ENCODE data around the gene PARD3. TPM values are rescaled to one million over a fixed set of nuclear protein-coding genes. Genes with fewer than 3 reads are reported as not detected.

The PARD3 gene
- total RNA-seq, 1 experiment from 2014 or later = 46.3 TPM

DNA sequence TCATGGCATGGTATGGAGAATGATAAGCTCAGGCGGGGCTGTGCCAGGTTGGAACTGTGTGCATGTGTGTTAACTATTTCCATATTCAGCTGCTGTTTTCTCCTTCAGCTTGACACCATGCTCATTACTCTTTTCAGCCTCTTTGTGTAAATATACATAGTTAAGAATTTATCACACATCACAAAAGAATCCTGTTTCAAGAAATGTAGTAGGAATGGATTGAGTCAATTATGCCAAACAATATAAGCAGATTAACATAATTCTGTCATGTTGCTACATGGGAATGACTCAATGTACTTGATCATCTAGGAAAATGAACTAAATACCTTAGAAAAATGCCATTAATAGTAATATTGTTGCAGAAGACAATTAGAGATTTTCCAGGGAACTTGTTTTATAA is 687.4 kb downstream of the PARD3 start:
- RAD21 ChIA-PET (ENCODE audit: low non-redundant PET in 1 of 2, low total read pairs in 2 of 2, uncharacterized antibody in 2 of 2, unreplicated experiment in 2 of 2) = no interaction called here
- CTCF ChIA-PET = no interaction called here
- no peaks in the 10 kb centered on the region for H3K27me3 ChIP-seq (ENCODE audit: insufficient read depth, low read length)
- H3K27ac ChIP-seq (ENCODE audit: low read depth, low read length) = no peak overlapping the region
- H3K9me2 ChIP-seq (ENCODE audit: insufficient read depth) = no peaks in the 10 kb centered on the region
- BruUV-seq (replicated peaks) = no TSS peak
- no peaks in the 10 kb centered on the region for H3K36me3 ChIP-seq (ENCODE audit: control insufficient read depth in 1 of 2, insufficient read depth in 2 of 2, low read length in 2 of 2)
- no peak overlapping the region for H3K9ac ChIP-seq (ENCODE audit: low read length)
- POLR2A ChIA-PET = no interaction called here
- ATAC-seq (no peak), DNase-seq (ENCODE audit: low read depth, low spot score) (no peak)
- H4K20me1 ChIP-seq (ENCODE audit: insufficient read depth) = no peaks in the 10 kb centered on the region
- no peak overlapping the region for H3K4me3 ChIP-seq (replicated peaks in 1 of 2; ENCODE audit: low read depth in 1 of 2, low read length in 2 of 2)
- no peaks in the 10 kb centered on the region for H3K79me2 ChIP-seq (ENCODE audit: insufficient read depth, low read length)
- no peak overlapping the region for H2AFZ ChIP-seq (ENCODE audit: low read depth, low read length, poor library complexity, severe bottlenecking)
- peaks cover 18 to 19% of the 10 kb centered on the region in 2 experiments for H3K4me1 ChIP-seq (ENCODE audit: control insufficient read depth in 1 of 2, insufficient read depth in 2 of 2, low read length in 2 of 2)
- H3K4me2 ChIP-seq (ENCODE audit: low read length) = no peak overlapping the region
- intact Hi-C loops (cut with micrococcal nuclease) = no loop called here
- no peaks in the 10 kb centered on the region for H3K9me3 ChIP-seq (ENCODE audit: control insufficient read depth in 1 of 2, insufficient read depth in 1 of 2, low read depth in 1 of 2, low read length in 2 of 2)
- no peak for TF ChIP-seq FOSL1 (IDR thresholded peaks at IDR 0.05; ENCODE audit: low read depth)
- TF ChIP-seq SIN3A (IDR thresholded peaks at IDR 0.05; ENCODE audit: low read depth) = no peak
- TF ChIP-seq TCF7L2 (IDR thresholded peaks at IDR 0.05; ENCODE audit: borderline replicate concordance, extremely low read depth, insufficient read depth, insufficient read length) = no peak
- no peak for TF ChIP-seq JUND (IDR thresholded peaks at IDR 0.05)
- TF ChIP-seq, protein P1, sequence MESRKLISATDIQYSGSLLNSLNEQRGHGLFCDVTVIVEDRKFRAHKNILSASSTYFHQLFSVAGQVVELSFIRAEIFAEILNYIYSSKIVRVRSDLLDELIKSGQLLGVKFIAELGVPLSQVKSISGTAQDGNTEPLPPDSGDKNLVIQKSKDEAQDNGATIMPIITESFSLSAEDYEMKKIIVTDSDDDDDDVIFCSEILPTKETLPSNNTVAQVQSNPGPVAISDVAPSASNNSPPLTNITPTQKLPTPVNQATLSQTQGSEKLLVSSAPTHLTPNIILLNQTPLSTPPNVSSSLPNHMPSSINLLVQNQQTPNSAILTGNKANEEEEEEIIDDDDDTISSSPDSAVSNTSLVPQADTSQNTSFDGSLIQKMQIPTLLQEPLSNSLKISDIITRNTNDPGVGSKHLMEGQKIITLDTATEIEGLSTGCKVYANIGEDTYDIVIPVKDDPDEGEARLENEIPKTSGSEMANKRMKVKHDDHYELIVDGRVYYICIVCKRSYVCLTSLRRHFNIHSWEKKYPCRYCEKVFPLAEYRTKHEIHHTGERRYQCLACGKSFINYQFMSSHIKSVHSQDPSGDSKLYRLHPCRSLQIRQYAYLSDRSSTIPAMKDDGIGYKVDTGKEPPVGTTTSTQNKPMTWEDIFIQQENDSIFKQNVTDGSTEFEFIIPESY (IDR thresholded peaks at IDR 0.05; ENCODE audit: extremely low read depth, insufficient replicate concordance, low read length) = no peak

DNA sequence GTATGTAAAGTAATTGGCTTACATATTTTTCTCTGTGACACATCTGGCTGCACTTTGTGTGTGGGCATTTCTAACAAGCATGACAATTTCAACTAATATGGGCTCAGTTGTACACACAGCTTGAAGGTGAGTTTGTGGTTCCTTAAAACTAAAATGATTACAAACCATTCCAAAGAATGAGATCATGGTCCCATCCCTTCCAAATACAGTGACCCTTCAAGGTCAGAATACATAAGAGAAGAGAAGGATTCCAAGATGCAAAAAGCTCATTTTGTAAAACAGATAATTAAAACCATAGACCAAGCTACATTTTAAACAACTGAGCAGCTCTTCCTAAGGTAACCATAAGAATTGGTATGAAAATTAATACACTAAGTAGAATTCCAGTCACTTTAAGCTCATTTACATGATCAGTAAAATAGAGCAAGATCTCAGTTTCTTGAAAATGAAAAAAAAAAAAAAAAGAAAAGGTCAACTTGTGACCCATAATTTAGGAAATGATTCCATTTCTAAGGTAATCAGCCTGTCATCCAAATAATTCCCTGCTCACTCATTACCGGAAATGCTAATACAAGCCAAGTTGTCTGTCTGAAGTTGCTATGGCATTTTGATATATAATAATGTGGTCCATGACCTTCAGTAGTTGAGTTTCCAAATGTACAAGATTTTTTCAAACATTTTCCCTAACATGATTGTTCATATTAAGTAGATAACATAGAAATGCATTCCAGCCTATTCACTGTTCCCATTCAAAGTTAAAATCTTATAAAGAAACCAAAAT is 688.5 kb downstream of the PARD3 start:
- CTCF ChIA-PET = no interaction called here
- Histone ChIP-seq H3K9me2 (ENCODE audit: insufficient read depth) (no peaks in the 10 kb centered on the region), H3K4me1 (ENCODE audit: control insufficient read depth in 1 of 2, insufficient read depth in 2 of 2, low read length in 2 of 2) (peaks cover 19 to 23% of the 10 kb centered on the region in 2 experiments), H3K79me2 (ENCODE audit: insufficient read depth, low read length) (no peaks in the 10 kb centered on the region), H3K36me3 (ENCODE audit: control insufficient read depth in 1 of 2, insufficient read depth in 2 of 2, low read length in 2 of 2) (no peaks in the 10 kb centered on the region), H3K27ac (ENCODE audit: low read depth, low read length) (no peak overlapping the region), H2AFZ (ENCODE audit: low read depth, low read length, poor library complexity, severe bottlenecking) (no peak overlapping the region), H3K4me2 (ENCODE audit: low read length) (no peak overlapping the region), H4K20me1 (ENCODE audit: insufficient read depth) (no peaks in the 10 kb centered on the region), H3K9ac (ENCODE audit: low read length) (no peak overlapping the region), H3K9me3 (ENCODE audit: control insufficient read depth in 1 of 2, insufficient read depth in 1 of 2, low read depth in 1 of 2, low read length in 2 of 2) (no peaks in the 10 kb centered on the region), H3K27me3 (ENCODE audit: insufficient read depth, low read length) (no peaks in the 10 kb centered on the region), H3K4me3 (replicated peaks in 1 of 2; ENCODE audit: low read depth in 1 of 2, low read length in 2 of 2) (no peak overlapping the region)
- BruUV-seq (replicated peaks) = no TSS peak
- no peak for ATAC-seq
- intact Hi-C loops (cut with micrococcal nuclease) = no loop called here
- no peak for DNase-seq (ENCODE audit: low read depth, low spot score)
- RAD21 ChIA-PET (ENCODE audit: low non-redundant PET in 1 of 2, low total read pairs in 2 of 2, uncharacterized antibody in 2 of 2, unreplicated experiment in 2 of 2) = no interaction called here
- POLR2A ChIA-PET = interaction anchor here (0.7 kb wide), 1 partner anchor 496 kb away, joined by 3 read pairs; no protein-coding TSS in a partner anchor
- TF ChIP-seq SP1 (IDR thresholded peaks at IDR 0.05; ENCODE audit: low read depth) = no peak
- TF ChIP-seq, protein P2, sequence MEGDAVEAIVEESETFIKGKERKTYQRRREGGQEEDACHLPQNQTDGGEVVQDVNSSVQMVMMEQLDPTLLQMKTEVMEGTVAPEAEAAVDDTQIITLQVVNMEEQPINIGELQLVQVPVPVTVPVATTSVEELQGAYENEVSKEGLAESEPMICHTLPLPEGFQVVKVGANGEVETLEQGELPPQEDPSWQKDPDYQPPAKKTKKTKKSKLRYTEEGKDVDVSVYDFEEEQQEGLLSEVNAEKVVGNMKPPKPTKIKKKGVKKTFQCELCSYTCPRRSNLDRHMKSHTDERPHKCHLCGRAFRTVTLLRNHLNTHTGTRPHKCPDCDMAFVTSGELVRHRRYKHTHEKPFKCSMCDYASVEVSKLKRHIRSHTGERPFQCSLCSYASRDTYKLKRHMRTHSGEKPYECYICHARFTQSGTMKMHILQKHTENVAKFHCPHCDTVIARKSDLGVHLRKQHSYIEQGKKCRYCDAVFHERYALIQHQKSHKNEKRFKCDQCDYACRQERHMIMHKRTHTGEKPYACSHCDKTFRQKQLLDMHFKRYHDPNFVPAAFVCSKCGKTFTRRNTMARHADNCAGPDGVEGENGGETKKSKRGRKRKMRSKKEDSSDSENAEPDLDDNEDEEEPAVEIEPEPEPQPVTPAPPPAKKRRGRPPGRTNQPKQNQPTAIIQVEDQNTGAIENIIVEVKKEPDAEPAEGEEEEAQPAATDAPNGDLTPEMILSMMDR (IDR thresholded peaks at IDR 0.05 in 2 of 3, conservative IDR thresholded peaks at IDR 0.05 in 1 of 3; ENCODE audit: borderline replicate concordance in 1 of 3, insufficient read depth in 1 of 3, low read depth in 2 of 3, low read length in 2 of 3) = no peak
- TF ChIP-seq, protein P3, sequence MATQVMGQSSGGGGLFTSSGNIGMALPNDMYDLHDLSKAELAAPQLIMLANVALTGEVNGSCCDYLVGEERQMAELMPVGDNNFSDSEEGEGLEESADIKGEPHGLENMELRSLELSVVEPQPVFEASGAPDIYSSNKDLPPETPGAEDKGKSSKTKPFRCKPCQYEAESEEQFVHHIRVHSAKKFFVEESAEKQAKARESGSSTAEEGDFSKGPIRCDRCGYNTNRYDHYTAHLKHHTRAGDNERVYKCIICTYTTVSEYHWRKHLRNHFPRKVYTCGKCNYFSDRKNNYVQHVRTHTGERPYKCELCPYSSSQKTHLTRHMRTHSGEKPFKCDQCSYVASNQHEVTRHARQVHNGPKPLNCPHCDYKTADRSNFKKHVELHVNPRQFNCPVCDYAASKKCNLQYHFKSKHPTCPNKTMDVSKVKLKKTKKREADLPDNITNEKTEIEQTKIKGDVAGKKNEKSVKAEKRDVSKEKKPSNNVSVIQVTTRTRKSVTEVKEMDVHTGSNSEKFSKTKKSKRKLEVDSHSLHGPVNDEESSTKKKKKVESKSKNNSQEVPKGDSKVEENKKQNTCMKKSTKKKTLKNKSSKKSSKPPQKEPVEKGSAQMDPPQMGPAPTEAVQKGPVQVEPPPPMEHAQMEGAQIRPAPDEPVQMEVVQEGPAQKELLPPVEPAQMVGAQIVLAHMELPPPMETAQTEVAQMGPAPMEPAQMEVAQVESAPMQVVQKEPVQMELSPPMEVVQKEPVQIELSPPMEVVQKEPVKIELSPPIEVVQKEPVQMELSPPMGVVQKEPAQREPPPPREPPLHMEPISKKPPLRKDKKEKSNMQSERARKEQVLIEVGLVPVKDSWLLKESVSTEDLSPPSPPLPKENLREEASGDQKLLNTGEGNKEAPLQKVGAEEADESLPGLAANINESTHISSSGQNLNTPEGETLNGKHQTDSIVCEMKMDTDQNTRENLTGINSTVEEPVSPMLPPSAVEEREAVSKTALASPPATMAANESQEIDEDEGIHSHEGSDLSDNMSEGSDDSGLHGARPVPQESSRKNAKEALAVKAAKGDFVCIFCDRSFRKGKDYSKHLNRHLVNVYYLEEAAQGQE (IDR thresholded peaks at IDR 0.05; ENCODE audit: low read depth) = no peak
- TF ChIP-seq FOSL1 (IDR thresholded peaks at IDR 0.05; ENCODE audit: low read depth) = no peak
- TF ChIP-seq, protein P4, sequence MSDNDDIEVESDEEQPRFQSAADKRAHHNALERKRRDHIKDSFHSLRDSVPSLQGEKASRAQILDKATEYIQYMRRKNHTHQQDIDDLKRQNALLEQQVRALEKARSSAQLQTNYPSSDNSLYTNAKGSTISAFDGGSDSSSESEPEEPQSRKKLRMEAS (IDR thresholded peaks at IDR 0.05) = no peak
- no peak for TF ChIP-seq SIN3A (IDR thresholded peaks at IDR 0.05; ENCODE audit: low read depth)
- no peak for TF ChIP-seq RAD21 (IDR thresholded peaks at IDR 0.05; ENCODE audit: low read depth)
- no peak for TF ChIP-seq SRF (IDR thresholded peaks at IDR 0.05; ENCODE audit: low read depth)

All from HCT116 (cell line).